ENCODE results near the gene PLBD1. TPM values are rescaled to one million over a fixed set of nuclear protein-coding genes. Genes with fewer than 3 reads are reported as not detected.

Gene PLBD1, protein sequence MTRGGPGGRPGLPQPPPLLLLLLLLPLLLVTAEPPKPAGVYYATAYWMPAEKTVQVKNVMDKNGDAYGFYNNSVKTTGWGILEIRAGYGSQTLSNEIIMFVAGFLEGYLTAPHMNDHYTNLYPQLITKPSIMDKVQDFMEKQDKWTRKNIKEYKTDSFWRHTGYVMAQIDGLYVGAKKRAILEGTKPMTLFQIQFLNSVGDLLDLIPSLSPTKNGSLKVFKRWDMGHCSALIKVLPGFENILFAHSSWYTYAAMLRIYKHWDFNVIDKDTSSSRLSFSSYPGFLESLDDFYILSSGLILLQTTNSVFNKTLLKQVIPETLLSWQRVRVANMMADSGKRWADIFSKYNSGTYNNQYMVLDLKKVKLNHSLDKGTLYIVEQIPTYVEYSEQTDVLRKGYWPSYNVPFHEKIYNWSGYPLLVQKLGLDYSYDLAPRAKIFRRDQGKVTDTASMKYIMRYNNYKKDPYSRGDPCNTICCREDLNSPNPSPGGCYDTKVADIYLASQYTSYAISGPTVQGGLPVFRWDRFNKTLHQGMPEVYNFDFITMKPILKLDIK
- 10 to 100 TPM in 1 of 4 donors, 1 to 10 TPM in 3; 2.5 to 15.2 (median 8.3) TPM for total RNA-seq

DNA sequence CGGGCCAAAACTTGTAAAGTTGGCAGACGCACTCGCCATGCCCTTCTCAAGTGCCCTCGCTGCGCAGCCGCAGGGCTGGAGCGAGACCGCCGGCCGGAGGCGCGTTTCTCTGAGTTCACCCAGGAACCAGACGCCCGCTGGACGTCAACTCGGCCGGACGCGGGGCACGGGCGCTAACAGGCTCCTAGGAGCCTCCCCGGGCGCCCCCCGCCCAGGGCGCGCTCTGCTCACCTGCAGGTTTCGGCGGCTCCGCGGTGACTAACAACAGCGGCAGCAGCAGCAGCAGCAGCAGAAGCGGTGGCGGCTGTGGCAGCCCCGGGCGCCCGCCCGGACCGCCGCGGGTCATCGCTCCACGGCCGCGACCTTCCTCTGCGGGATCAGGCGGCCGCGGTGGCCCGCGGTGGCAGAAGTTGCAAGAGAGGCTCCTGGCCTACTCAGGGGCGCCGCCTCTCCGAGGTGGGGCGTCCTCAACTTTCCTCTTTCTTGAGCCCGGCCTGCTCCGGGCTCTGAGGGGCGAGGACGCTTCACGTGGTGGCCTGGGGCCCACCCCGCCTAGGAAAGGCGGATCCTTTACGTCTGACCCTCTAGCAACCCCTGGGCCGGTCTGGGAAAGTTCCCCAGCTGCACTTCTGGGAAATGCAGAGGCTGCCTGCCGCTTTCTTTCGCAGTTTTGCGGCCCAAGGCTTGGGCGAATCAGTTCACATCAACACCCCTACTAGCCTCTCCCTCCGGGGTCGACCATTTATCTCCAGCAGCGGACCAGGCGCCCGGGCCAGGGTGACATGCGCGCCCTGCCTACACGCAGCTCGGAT lies at the start of gene PLBD1:
PLBD1 (minus strand) TSS at position 533 of the 812 bp plus-strand sequence; CDS start at position 346, 187 bp downstream.
- peak within 1 kb of the TSS; percentile 58 to 67 for H3K4me3 ChIP-seq
- no peaks in the 10 kb centered on the region for H3K36me3 ChIP-seq
- H3K9me3 ChIP-seq, result no peaks in the 10 kb centered on the region
- no peaks in the 10 kb centered on the region for H3K27me3 ChIP-seq
- WGBS, 2 donors (ENCODE audit: low coverage in 1 of 2), result 17% methylated on average over 5 of the region's 76 CpGs; no CpG with 5 or more reads in 1 of the 2 donors
- ATAC-seq, result peak; percentile 72
- TF ChIP-seq CTCF (IDR thresholded peaks at IDR 0.05), result no peak
- peak; percentile 20 for TF ChIP-seq POLR2AphosphoS5 (IDR thresholded peaks at IDR 0.05)
- peak; percentile 31 to 40 for TF ChIP-seq POLR2A (IDR thresholded peaks at IDR 0.05)
- no peak for TF ChIP-seq EP300 (IDR thresholded peaks at IDR 0.05)
- peaks cover 0 to 14% (median 0%) of the 10 kb centered on the region in 3 donors for H3K4me1 ChIP-seq
- peak within 1 kb of the TSS in 3 of 4 donors; percentile 48 to 80 (median 75) for H3K27ac ChIP-seq

DNA sequence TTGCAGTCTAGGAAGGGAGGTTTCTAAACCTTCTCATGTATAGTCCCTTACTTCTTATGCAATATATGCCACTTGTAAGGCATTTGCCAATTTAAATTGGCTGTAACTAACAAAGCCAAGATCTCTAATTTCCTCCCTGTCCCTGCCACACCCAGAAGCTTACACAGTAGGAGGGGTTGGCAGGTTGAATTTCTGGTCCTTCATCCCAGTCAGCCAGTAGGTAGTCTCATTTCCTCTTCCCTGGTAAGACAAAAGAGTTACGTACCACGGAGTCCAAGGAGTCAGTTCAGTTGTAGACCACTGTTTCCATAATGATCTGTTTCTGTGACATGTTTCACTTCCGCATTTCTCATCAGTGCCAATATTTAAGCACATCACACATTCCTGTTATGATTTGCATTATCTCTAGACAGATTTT lies 47.0 kb upstream of the PLBD1 start:
- no peak for ATAC-seq
- Histone ChIP-seq H3K27ac (no peak overlapping the region), H3K36me3 (no peaks in the 10 kb centered on the region), H3K4me3 (no peak overlapping the region), H3K27me3 (no peaks in the 10 kb centered on the region), H3K9me3 (peaks cover 0 to 7% (median 0%) of the 10 kb centered on the region in 3 donors), H3K4me1 (peaks cover 0 to 26% (median 6%) of the 10 kb centered on the region in 3 donors)
- 50 to 56% methylated on average over 3 of the region's 3 CpGs for WGBS, 2 donors (ENCODE audit: low coverage in 1 of 2)
- TF ChIP-seq POLR2A (IDR thresholded peaks at IDR 0.05) (no peak), EP300 (IDR thresholded peaks at IDR 0.05) (no peak), POLR2AphosphoS5 (IDR thresholded peaks at IDR 0.05) (no peak), CTCF (IDR thresholded peaks at IDR 0.05) (no peak)

- no peak overlapping the region for H3K4me3 ChIP-seq
- H3K4me1 ChIP-seq, result peaks cover 0 to 26% (median 6%) of the 10 kb centered on the region in 3 donors
- H3K27ac ChIP-seq, result no peak overlapping the region
- peaks cover 0 to 7% (median 0%) of the 10 kb centered on the region in 3 donors for H3K9me3 ChIP-seq
- TF ChIP-seq POLR2A (IDR thresholded peaks at IDR 0.05) (no peak), POLR2AphosphoS5 (IDR thresholded peaks at IDR 0.05) (no peak), CTCF (IDR thresholded peaks at IDR 0.05) (no peak), EP300 (IDR thresholded peaks at IDR 0.05) (no peak)
- H3K27me3 ChIP-seq, result no peaks in the 10 kb centered on the region
- WGBS, 2 donors (ENCODE audit: low coverage in 1 of 2), result 50% methylated on average over 1 of the region's 1 CpG; no CpG with 5 or more reads in 1 of the 2 donors
- ATAC-seq, result no peak
- H3K36me3 ChIP-seq, result no peaks in the 10 kb centered on the region
Measured at GRCh38 chr12:14613718-14614117, 46.0 kb upstream of the PLBD1 start.

GRCh38 chr12:14612898-14613445 lies 45.3 kb upstream of the PLBD1 start:
- Histone ChIP-seq H3K36me3 (no peaks in the 10 kb centered on the region), H3K27ac (peak overlapping the region in 2 of 4 donors; percentile 17 to 26), H3K4me1 (peaks cover 0 to 26% (median 6%) of the 10 kb centered on the region in 3 donors), H3K27me3 (no peaks in the 10 kb centered on the region), H3K9me3 (peaks cover 0 to 9% (median 0%) of the 10 kb centered on the region in 3 donors), H3K4me3 (no peak overlapping the region)
- WGBS, 2 donors (ENCODE audit: low coverage in 1 of 2), result 15 to 27% methylated on average over 3 of the region's 3 CpGs
- TF ChIP-seq POLR2AphosphoS5 (IDR thresholded peaks at IDR 0.05) (no peak), EP300 (IDR thresholded peaks at IDR 0.05) (no peak), CTCF (IDR thresholded peaks at IDR 0.05) (no peak), POLR2A (IDR thresholded peaks at IDR 0.05) (no peak)
- no peak for ATAC-seq

All from gastroesophageal sphincter (tissue), 4 donors.